ENCODE data around the gene MAF. TPM values are rescaled to one million over a fixed set of nuclear protein-coding genes. Genes with fewer than 3 reads are reported as not detected.

MAF gene
- total RNA-seq = 18.8 TPM
- long read RNA-seq, full-length matches to known transcripts = 12 of 13 reads
- long read RNA-seq, partial matches to known transcripts = 0 of 13 reads
- long read RNA-seq, other reads (novel, unspliced or antisense) = 1 of 13 reads

GRCh38 chr16:79600638-79601091 lies at the start of gene MAF:
MAF (minus strand) TSS chr16:79600737; CDS start chr16:79599902, 835 bp downstream.
- peak; percentile 87 for ATAC-seq
- intact Hi-C loops (cut with micrococcal nuclease) = loop anchor here (5.0 kb wide), 1 partner anchor 1098 kb away; no protein-coding TSS in a partner anchor
- DNase-seq = peak; percentile 92

GRCh38 chr16:79648826-79649225 lies 48.3 kb upstream of the MAF start:
- intact Hi-C loops (cut with micrococcal nuclease) = no loop called here
- DNase-seq (no peak), ATAC-seq (no peak)

- intact Hi-C loops (cut with micrococcal nuclease) = no loop called here
- DNase-seq (no peak), ATAC-seq (no peak)
These were observed 47.0 kb upstream of the MAF start for GRCh38 chr16:79647586-79647985.

- intact Hi-C loops (cut with micrococcal nuclease) = no loop called here
- DNase-seq (no peak), ATAC-seq (no peak)
These were observed 45.2 kb upstream of the MAF start for GRCh38 chr16:79645701-79646100.

- no peak for ATAC-seq
These were observed 44.6 kb upstream of the MAF start for GRCh38 chr16:79644971-79645667.

GRCh38 chr16:79642652-79643051 lies 42.1 kb upstream of the MAF start:
- no peak for ATAC-seq
- intact Hi-C loops (cut with micrococcal nuclease) = no loop called here

More at GRCh38 chr16:79644971-79645667, 44.6 kb upstream of the MAF start:
- intact Hi-C loops (cut with micrococcal nuclease) = no loop called here
- no peak for DNase-seq

GRCh38 chr16:79640513-79641360 lies 40.2 kb upstream of the MAF start:
- intact Hi-C loops (cut with micrococcal nuclease) = no loop called here
- no peak for ATAC-seq
- no peak for DNase-seq

More at GRCh38 chr16:79642652-79643051, 42.1 kb upstream of the MAF start:
- no peak for DNase-seq

- intact Hi-C loops (cut with micrococcal nuclease) = no loop called here
- ATAC-seq (no peak), DNase-seq (no peak)
These were observed 39.2 kb upstream of the MAF start for GRCh38 chr16:79639576-79640311.

- no peak for DNase-seq
- no peak for ATAC-seq
These were observed 37.8 kb upstream of the MAF start for GRCh38 chr16:79638386-79638785.

GRCh38 chr16:79635488-79635887 lies 35.0 kb upstream of the MAF start:
- ATAC-seq (no peak), DNase-seq (no peak)
- intact Hi-C loops (cut with micrococcal nuclease) = no loop called here

More at GRCh38 chr16:79638386-79638785, 37.8 kb upstream of the MAF start:
- intact Hi-C loops (cut with micrococcal nuclease) = no loop called here

- DNase-seq (no peak), ATAC-seq (no peak)
- intact Hi-C loops (cut with micrococcal nuclease) = no loop called here
These were observed 33.8 kb upstream of the MAF start for GRCh38 chr16:79634298-79634697.

- intact Hi-C loops (cut with micrococcal nuclease) = no loop called here
- no peak for DNase-seq
- no peak for ATAC-seq
These were observed 31.8 kb upstream of the MAF start for GRCh38 chr16:79632289-79632688.

GRCh38 chr16:79628988-79629387 lies 28.5 kb upstream of the MAF start:
- intact Hi-C loops (cut with micrococcal nuclease) = no loop called here
- DNase-seq (no peak), ATAC-seq (no peak)

- intact Hi-C loops (cut with micrococcal nuclease) = no loop called here
- DNase-seq (no peak), ATAC-seq (no peak)
These were observed 28.0 kb upstream of the MAF start for GRCh38 chr16:79628501-79628975.

GRCh38 chr16:79627092-79627491 lies 26.6 kb upstream of the MAF start:
- ATAC-seq = no peak
- no peak for DNase-seq
- intact Hi-C loops (cut with micrococcal nuclease) = no loop called here

GRCh38 chr16:79625738-79626137 lies 25.2 kb upstream of the MAF start:
- intact Hi-C loops (cut with micrococcal nuclease) = no loop called here
- ATAC-seq (no peak), DNase-seq (no peak)

- intact Hi-C loops (cut with micrococcal nuclease) = no loop called here
- DNase-seq = no peak
- peak; percentile 28 for ATAC-seq
These were observed 23.3 kb upstream of the MAF start for GRCh38 chr16:79623824-79624223.

- intact Hi-C loops (cut with micrococcal nuclease) = no loop called here
- DNase-seq = no peak
- ATAC-seq = no peak
These were observed 22.5 kb upstream of the MAF start for GRCh38 chr16:79623062-79623461.

- ATAC-seq (no peak), DNase-seq (no peak)
- intact Hi-C loops (cut with micrococcal nuclease) = no loop called here
These were observed 20.5 kb upstream of the MAF start for GRCh38 chr16:79621027-79621426.
